Chondrocyte (in vitro differentiated cells): ENCODE measurements around the gene PARD3B. TPM values are rescaled to one million over a fixed set of nuclear protein-coding genes. Genes with fewer than 3 reads are reported as not detected.

Experiments
- DNase-seq: peaks from one replicate; pipeline ENCODE4 v3.0.0; 2021; ENCODE audit warnings: mixed read lengths, low spot score
- H3K27ac Mint-ChIP-seq: one replicate; pipeline ENCODE4 v1.8.0; 2021; ENCODE audit warnings: mild to moderate bottlenecking, moderate library complexity, mixed read lengths; ENCODE audit not compliant: unreplicated experiment
- H3K27me3 Mint-ChIP-seq: 2 replicates; pipeline ENCODE4 v1.8.0; 2021; ENCODE audit warnings: low read depth, mixed read lengths
- H3K36me3 Mint-ChIP-seq: 2 replicates; pipeline ENCODE4 v1.8.0; 2021; ENCODE audit warnings: low read depth, mixed read lengths
- H3K4me1 Mint-ChIP-seq: 2 replicates; pipeline ENCODE4 v1.8.0; 2021; ENCODE audit warnings: low read depth, mild to moderate bottlenecking, mixed read lengths
- H3K4me3 Mint-ChIP-seq: one replicate; pipeline ENCODE4 v1.8.0; 2021; ENCODE audit warnings: mild to moderate bottlenecking, moderate library complexity, mixed read lengths; ENCODE audit not compliant: unreplicated experiment
- H3K9me3 Mint-ChIP-seq: 2 replicates; pipeline ENCODE4 v1.8.0; 2021; ENCODE audit warnings: low read depth, mixed read lengths
- CTCF ChIP-seq: fragments of 200-600 bp; sonication (generic); IDR thresholded peaks from 2 replicates; pipeline ENCODE4 v1.5.0; 2021; ENCODE audit warnings: antibody characterized with exemption, mild to moderate bottlenecking, moderate library complexity
- total RNA-seq: library from RNA; stranded (reverse); gene quantifications from 3 replicates; pipeline ENCODE4 v1.2.1, GENCODE V29; 2021

The PARD3B gene
- total RNA-seq, 1 donor from 2014 or later: 24.9 TPM

DNA sequence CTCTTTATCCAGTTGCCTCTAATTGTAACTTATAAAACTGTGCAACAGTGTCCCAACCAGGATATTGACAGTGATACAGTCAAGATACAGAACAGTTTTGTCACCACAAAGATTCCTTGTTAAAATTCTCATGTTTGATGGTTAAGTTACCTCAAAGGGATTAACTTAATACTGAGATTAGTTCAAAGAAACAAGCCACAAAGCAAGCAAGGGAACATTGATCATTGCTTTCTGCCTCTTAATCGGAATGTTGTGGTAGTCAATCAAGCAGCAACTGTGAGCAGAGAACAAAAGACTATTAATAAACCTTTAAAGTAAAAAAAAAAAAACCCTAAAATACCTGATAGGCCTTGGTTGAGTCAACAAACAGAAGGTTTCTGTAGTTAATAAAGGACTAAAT is 352.3 kb downstream of the PARD3B start:
- H3K27me3 Mint-ChIP-seq: no peaks in the 10 kb centered on the region

GRCh38 chr2:204898928-204899640 is 353.8 kb downstream of the PARD3B start:
- peaks cover 13% of the 10 kb centered on the region for H3K36me3 Mint-ChIP-seq
- TF ChIP-seq CTCF: no peak
- H3K4me3 Mint-ChIP-seq: no peak overlapping the region
- no peak overlapping the region for H3K27ac Mint-ChIP-seq
- H3K4me1 Mint-ChIP-seq: peaks cover 9% of the 10 kb centered on the region
- no peaks in the 10 kb centered on the region for H3K27me3 Mint-ChIP-seq
- H3K9me3 Mint-ChIP-seq: peaks cover 12% of the 10 kb centered on the region
- DNase-seq: no peak

More for the DNA sequence above, 352.3 kb downstream of the PARD3B start:
- Mint-ChIP-seq H3K9me3 (peaks cover 12% of the 10 kb centered on the region), H3K4me3 (no peak overlapping the region), H3K27ac (no peak overlapping the region), H3K4me1 (peaks cover 7% of the 10 kb centered on the region), H3K36me3 (peaks cover 13% of the 10 kb centered on the region)
- no peak for TF ChIP-seq CTCF
- DNase-seq: no peak

DNA sequence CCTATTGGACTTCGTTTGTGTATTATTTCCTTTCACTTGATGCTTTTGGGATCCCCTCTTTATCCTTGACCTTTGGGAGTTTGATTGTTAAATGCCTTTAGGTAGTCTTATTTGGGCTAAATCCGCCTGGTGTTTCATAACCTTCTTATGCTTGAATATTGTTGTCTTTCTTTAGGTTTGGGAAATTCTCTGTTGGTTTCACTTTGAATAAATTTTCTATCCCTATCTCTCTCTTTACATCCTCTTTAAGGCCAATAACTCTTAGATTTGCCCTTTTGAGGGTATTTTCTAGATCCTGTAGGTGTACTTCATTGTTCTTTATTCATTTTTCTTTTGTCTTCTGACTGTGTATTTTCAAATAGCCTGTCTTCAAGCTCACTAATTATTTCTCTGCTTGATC is 354.7 kb downstream of the PARD3B start:
- Mint-ChIP-seq H3K27ac (no peak overlapping the region), H3K36me3 (peaks cover 13% of the 10 kb centered on the region), H3K4me3 (no peak overlapping the region), H3K9me3 (peaks cover 12% of the 10 kb centered on the region), H3K4me1 (peaks cover 4% of the 10 kb centered on the region), H3K27me3 (no peaks in the 10 kb centered on the region)
- no peak for DNase-seq
- no peak for TF ChIP-seq CTCF

DNA sequence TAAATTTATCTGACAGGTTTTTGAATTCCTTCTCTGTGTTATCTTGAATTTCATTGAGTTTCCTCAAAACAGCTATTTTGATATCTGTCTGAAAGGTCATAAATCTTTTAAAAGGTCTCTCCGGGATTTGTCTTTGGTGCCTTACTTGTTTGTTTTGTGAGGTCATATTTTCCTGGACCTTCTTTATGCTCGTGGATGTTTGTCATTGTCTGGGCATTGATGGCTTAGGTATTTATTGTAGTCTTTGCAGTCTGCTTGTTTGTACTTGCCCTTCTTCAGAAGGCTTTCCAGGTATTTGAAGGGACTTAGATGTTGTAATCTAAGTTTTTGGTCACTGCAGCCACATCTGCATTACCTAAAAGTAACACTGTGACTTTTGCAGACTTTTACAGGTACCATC is 355.2 kb downstream of the PARD3B start:
- Mint-ChIP-seq H3K27me3 (no peaks in the 10 kb centered on the region), H3K36me3 (peaks cover 13% of the 10 kb centered on the region), H3K9me3 (peaks cover 12% of the 10 kb centered on the region), H3K4me1 (peaks cover 4% of the 10 kb centered on the region), H3K27ac (no peak overlapping the region), H3K4me3 (no peak overlapping the region)
- DNase-seq: no peak
- TF ChIP-seq CTCF: no peak

DNA sequence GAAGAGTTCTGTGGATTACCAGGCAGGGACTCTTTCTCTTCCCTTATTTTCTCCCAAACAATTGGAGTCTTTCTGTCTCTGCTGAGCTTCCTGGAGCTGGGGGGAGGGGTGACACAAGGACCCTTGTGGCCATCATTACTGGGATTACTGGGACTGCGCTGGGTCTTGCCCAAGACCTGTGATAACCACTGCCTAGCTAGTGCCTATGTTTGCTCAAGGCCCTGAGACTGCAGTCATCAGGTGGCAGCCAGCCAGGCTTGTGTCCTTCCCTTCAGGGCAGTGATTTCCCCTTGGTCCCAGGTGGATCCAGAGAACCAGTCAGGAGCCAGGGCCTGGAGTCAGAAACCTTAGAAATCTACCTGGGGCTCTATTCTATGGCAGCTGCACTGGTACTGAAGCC is 355.6 kb downstream of the PARD3B start:
- no peaks in the 10 kb centered on the region for H3K27me3 Mint-ChIP-seq
- H3K4me1 Mint-ChIP-seq: peaks cover 7% of the 10 kb centered on the region
- TF ChIP-seq CTCF: no peak
- no peak for DNase-seq
- peaks cover 13% of the 10 kb centered on the region for H3K36me3 Mint-ChIP-seq
- H3K27ac Mint-ChIP-seq: no peak overlapping the region
- H3K9me3 Mint-ChIP-seq: peaks cover 12% of the 10 kb centered on the region
- H3K4me3 Mint-ChIP-seq: no peak overlapping the region
